ENCODE data around the gene MON1B. TPM values are rescaled to one million over a fixed set of nuclear protein-coding genes. Genes with fewer than 3 reads are reported as not detected.

MON1B gene
- total and polyA plus RNA-seq, 2 of the 4 experiments (the other 2 are of a cell fraction): 5.2 to 19.2 TPM

GRCh38 chr16:77170805-77171204 lies 20.2 kb upstream of the MON1B start:
- ChIA-PET CTCF (interaction anchor here (0.6 to 2.0 kb wide), 7 partner anchors 12 to 1384 kb away, joined by 3 to 12 read pairs (median 3); no protein-coding TSS in a partner anchor), POLR2A (ENCODE audit: unreplicated experiment) (no interaction called here)
- Histone ChIP-seq H3K79me1 (ENCODE audit: low read depth in 1 of 2, low read length in 2 of 2) (no peaks in the 10 kb centered on the region), H3K9ac (ENCODE audit: low read depth, low read length) (no peak overlapping the region), H2AFZ (replicated peaks; ENCODE audit: low read length, poor library complexity) (no peak overlapping the region), H2AK5ac (ENCODE audit: low read depth, low read length) (no peak overlapping the region), H2BK120ac (ENCODE audit: low read depth, low read length) (no peak overlapping the region), H3K27me3 (ENCODE audit: control insufficient read depth, insufficient read depth, low read length) (peaks cover 1% of the 10 kb centered on the region; the same call in 1 of the 2 replicates), H3K9me3 (ENCODE audit: control insufficient read depth, insufficient read depth, low read length) (no peaks in the 10 kb centered on the region), H3K36me3 (ENCODE audit: control insufficient read depth, insufficient read depth, low read length) (no peaks in the 10 kb centered on the region), H3K4me1 (ENCODE audit: control insufficient read depth, insufficient read depth, low read length) (no peaks in the 10 kb centered on the region), H4K91ac (ENCODE audit: insufficient read depth, low read depth, low read length) (no peak overlapping the region), H3K14ac (replicated peaks; ENCODE audit: low read depth, low read length) (no peak overlapping the region), H2AK9ac (replicated peaks; ENCODE audit: low read depth, low read length, poor library complexity) (no peak overlapping the region), H3K4me3 (ENCODE audit: insufficient read depth, low read depth, low read length) (no peak overlapping the region), H3K4me2 (ENCODE audit: low read depth, low read length) (no peak overlapping the region), H3K9me1 (ENCODE audit: insufficient read depth, low read length) (no peaks in the 10 kb centered on the region), H3K18ac (ENCODE audit: low read depth, low read length) (no peak overlapping the region), H2BK20ac (ENCODE audit: low read depth, low read length) (no peak overlapping the region), H4K20me1 (ENCODE audit: insufficient read depth, low read length) (no peaks in the 10 kb centered on the region), H2BK5ac (ENCODE audit: low read depth, low read length, poor library complexity, severe bottlenecking) (no peak overlapping the region), H3K4ac (ENCODE audit: low read depth, low read length) (no peak overlapping the region), H3K27ac (ENCODE audit: insufficient read depth, low read length) (no peak overlapping the region), H4K5ac (ENCODE audit: low read depth, low read length) (no peak overlapping the region), H3K23ac (ENCODE audit: low read depth, low read length) (no peak overlapping the region), H3K56ac (ENCODE audit: extremely low read depth, insufficient read depth, low read length) (no peak overlapping the region), H4K8ac (ENCODE audit: low read depth in 2 of 2, low read length in 2 of 2) (no peak overlapping the region), H2BK15ac (ENCODE audit: low read depth, low read length) (no peak overlapping the region)
- TF ChIP-seq RAD21 (IDR thresholded peaks at IDR 0.05; ENCODE audit: low read length): no peak
- no peak for TF ChIP-seq BHLHE40 (IDR thresholded peaks at IDR 0.05; ENCODE audit: low read depth, low read length)
- in situ Hi-C loops (cut with MboI; ENCODE audit: low sequenced_read_pairs) (loop anchor here (5.0 kb wide), 1 partner anchor 1384 kb away; no protein-coding TSS in a partner anchor), dilution Hi-C loops (cut with HindIII; ENCODE audit: low sequenced_read_pairs, unreplicated experiment) (loop anchor here (25.0 kb wide), 1 partner anchor 1384 kb away; no protein-coding TSS in a partner anchor), intact Hi-C loops (cut with micrococcal nuclease) (loop anchor here (1.0 to 10.0 kb wide), 2 partner anchors 1382 to 1526 kb away; partner anchors contain the start of genes KARS1 and TERF2IP)
- ATAC-seq (ENCODE audit: low read depth) (no peak), DNase-seq (no peak)
- no TSS peak for BruUV-seq (replicated peaks)
- no CpG with 5 or more reads among the region's 4 CpGs for WGBS, 2 experiments (ENCODE audit: extremely low coverage in 2 of 2, insufficient read length in 1 of 2)
